ENCODE data around the gene MEGF8. TPM values are rescaled to one million over a fixed set of nuclear protein-coding genes. Genes with fewer than 3 reads are reported as not detected.
"Not testable (repeated sequence)": the region's sequence is repeated elsewhere in the genome, so short reads cannot be mapped to it uniquely, and the experiment has no call there.

The MEGF8 gene
- polyA plus RNA-seq, 3 donors = 36.3 to 37.9 (median 36.7) TPM

- no peak for DNase-seq (ENCODE audit: low read depth in 3 of 3, low spot score in 2 of 3)
Observed at GRCh38 chr19:42327381-42327780, 1.9 kb downstream of the MEGF8 start.

- no peak for DNase-seq (ENCODE audit: low read depth in 3 of 3, low spot score in 2 of 3)
Observed at GRCh38 chr19:42328106-42328505, 2.7 kb downstream of the MEGF8 start.

DNA sequence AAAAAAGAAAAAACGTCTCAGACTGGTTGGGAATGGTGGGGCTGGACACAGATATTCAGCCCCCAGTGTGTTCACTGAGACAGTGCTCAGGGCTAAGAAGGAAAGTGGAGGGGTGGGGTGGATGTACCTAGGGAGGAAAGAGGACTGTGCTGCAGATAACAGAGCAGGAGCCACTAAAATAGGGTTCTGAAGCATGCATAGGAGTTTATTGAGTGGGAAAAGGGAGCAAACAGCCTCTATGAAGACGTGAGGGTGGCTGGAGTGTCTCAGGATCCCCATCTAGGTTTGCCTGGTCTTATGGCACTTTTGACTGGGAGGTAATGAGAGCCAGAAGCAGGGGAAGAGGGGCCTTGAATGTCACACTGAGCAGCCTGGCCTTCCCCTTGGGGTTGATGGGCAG is 3.4 kb downstream of the MEGF8 start:
- DNase-seq (ENCODE audit: low read depth in 3 of 3, low spot score in 2 of 3) = no peak

DNA sequence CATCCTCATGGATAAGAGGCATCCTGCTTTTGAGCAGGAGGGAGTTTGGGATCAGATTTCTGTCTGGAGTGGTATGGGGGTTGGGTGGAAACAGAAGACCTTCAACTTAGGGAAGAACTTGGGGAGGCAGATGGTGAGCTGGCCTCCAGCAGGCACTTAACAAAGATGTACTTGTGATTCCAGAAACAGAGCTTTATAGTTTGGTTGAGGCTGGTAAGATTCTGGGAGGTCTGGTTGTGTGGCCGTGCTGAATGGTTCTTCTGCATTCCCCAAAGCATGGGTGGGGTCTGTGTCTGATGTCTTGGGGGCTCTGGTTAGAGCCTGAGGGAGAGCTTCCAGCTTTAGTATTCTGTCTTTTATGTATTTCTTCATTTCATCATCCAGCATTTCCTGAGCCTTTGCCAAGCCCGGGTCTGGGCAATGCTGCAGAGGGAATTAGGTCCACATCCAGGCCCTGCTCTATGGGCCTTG is 4.8 kb downstream of the MEGF8 start:
- no peak for DNase-seq (ENCODE audit: low read depth in 3 of 3, low spot score in 2 of 3)

GRCh38 chr19:42331333-42331732 is 5.9 kb downstream of the MEGF8 start:
- not testable (repeated sequence) for DNase-seq (ENCODE audit: low read depth in 3 of 3, low spot score in 2 of 3)

DNA sequence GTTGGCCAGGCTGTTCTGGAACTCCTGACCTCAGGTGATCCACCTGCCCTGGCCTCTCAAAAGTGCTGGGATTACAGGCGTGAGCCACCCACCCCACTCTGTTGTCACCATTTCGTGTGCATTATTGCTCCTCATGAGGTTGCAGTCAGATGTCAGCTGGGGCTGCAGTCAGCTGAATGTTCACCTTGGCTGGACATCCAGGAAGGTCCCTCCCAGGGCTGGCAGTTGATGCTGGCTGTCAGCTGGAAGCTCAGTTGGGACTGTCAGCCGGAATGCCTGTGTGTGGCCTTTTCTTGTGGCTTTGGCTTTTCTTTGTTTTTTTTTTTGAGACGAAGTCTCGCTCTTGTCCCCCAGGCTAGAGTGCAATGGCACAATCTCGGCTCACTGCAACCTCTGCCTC is 6.6 kb downstream of the MEGF8 start:
- DNase-seq (ENCODE audit: low read depth in 3 of 3, low spot score in 2 of 3) = no peak

DNA sequence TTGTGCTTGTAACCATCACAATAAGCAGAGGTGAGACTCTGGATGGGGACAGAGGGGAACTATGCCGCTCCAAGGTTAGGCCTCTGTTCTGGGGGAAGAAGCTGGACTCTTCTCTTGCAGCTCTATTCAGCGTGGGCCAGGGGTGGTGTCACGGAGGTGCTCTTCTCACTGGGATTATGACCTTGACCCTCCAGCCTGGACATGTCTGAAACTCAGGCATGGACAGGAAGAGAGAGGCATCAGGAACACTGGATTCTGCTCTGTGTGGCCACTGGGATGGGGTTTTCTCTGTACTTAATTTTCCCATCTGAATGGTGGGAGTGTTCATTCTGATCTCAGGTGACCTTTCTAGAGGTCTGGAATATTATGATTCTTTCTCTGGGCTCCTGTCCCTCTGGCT is 7.6 kb downstream of the MEGF8 start:
- DNase-seq (ENCODE audit: low read depth in 3 of 3, low spot score in 2 of 3) = no peak

DNA sequence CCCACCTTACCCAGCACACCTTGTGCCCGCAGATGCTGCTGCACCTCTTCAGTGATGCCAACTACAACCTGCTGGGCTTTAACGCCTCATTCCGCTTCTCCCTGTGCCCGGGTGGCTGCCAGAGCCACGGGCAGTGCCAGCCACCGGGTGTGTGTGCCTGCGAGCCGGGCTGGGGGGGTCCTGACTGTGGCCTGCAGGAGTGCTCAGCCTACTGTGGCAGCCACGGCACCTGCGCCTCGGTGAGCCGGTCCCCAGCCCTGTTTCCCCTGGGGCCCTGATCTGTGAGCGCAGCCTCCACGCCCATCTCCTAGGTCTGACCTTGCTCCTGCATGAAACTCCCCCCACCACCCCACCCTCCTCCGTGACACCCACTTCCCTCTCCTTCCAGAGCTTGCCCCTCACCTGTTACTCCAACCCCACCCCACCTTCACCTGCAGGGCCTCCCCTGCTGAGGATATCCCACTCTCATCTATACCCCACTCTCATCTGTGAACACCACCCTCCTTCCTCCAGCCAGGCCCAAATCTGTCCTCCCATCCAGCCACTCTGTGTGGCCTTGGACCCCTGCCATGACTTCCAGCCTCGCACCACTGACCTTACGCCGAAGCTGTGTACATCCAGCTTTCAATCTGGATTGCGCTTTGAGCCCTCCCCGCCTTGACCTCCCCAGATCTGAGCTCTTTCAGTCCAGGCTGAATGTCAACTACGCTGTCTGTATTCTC is 8.7 kb downstream of the MEGF8 start:
- no peak for DNase-seq (ENCODE audit: low read depth in 3 of 3, low spot score in 2 of 3)

- DNase-seq (ENCODE audit: low read depth in 3 of 3, low spot score in 2 of 3) = no peak
Observed at GRCh38 chr19:42334697-42335373, 9.4 kb downstream of the MEGF8 start.

- DNase-seq (ENCODE audit: low read depth in 3 of 3, low spot score in 2 of 3) = no peak
Observed at GRCh38 chr19:42335374-42335936, 10.0 kb downstream of the MEGF8 start.

DNA sequence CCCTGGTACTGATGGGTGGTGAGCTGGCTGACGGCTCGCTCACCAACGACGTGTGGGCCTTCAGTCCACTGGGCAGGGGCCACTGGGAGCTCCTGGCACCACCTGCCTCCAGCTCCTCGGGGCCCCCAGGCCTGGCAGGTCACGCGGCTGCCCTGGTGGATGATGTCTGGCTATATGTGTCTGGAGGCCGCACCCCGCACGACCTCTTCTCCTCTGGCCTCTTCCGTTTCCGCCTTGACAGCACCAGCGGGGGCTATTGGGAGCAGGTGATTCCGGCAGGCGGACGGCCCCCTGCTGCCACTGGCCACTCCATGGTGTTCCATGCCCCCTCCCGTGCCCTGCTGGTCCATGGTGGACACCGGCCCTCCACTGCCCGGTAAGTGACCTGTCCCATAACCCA is 10.5 kb downstream of the MEGF8 start:
- DNase-seq (ENCODE audit: low read depth in 3 of 3, low spot score in 2 of 3) = no peak

GRCh38 chr19:42339126-42339860 is 13.9 kb downstream of the MEGF8 start:
- not testable (repeated sequence) for DNase-seq (ENCODE audit: low read depth in 3 of 3, low spot score in 2 of 3)

DNA sequence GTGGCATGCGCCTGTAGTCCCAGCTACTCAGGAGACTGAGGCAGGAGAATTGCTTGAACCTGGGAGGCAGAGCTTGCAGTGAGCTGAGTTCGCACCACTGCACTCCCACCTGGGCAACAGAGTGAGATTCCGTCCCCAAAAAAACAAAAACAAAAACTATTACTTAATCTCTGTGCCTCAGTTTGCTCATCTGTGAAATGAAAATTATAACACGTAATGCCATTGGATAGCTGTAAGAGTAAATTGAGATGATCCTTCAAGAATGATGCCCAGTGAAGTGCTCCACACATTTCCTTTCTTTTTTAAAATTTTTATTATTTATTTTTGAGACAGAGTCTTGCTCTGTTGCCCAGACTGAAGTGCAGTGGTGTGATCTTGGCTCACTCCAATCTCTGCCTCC is 14.5 kb downstream of the MEGF8 start:
- not testable (repeated sequence) for DNase-seq (ENCODE audit: low read depth in 3 of 3, low spot score in 2 of 3)

GRCh38 chr19:42343344-42344110 is 18.1 kb downstream of the MEGF8 start:
- DNase-seq (ENCODE audit: low read depth in 3 of 3, low spot score in 2 of 3) = no peak

- no peak for DNase-seq (ENCODE audit: low read depth in 3 of 3, low spot score in 2 of 3)
Observed at GRCh38 chr19:42344336-42344893, 19.0 kb downstream of the MEGF8 start.

- no peak for DNase-seq (ENCODE audit: low read depth in 3 of 3, low spot score in 2 of 3)
Observed at GRCh38 chr19:42345191-42345812, 19.9 kb downstream of the MEGF8 start.

GRCh38 chr19:42348211-42348610 is 22.8 kb downstream of the MEGF8 start:
- no peak for DNase-seq (ENCODE audit: low read depth in 3 of 3, low spot score in 2 of 3)

- DNase-seq (ENCODE audit: low read depth in 3 of 3, low spot score in 2 of 3) = no peak
Observed at GRCh38 chr19:42349378-42350107, 24.1 kb downstream of the MEGF8 start.

DNA sequence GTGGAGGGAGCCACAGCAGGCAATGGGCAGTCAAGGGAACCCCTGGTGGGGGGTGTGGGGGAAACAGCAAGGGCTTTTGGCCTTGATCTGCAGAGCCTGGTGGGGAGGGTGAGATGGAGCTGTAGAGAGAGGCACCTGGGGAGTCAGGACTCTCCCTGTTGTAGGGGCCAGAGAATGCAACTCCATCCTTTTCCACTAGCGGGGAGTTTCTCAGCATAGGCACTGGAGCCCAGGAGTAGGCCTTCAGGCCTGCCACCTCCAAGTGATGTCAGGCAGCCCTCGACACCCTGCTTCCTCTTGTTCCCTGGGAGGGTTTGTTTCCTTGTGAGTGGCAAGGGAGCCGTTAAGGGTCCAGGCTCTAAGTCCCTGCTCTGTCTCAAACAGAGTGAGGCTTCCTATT is 25.0 kb downstream of the MEGF8 start:
- no peak for DNase-seq (ENCODE audit: low read depth in 3 of 3, low spot score in 2 of 3)
